GM20000 (cell line): Measurements from ENCODE around the gene PRUNE2.
A peak's percentile ranks its signal among the peaks of the same experiment; 100 is the strongest.
"Not testable (repeated sequence)": the region's sequence is repeated elsewhere in the genome, so short reads cannot be mapped to it uniquely, and the experiment has no call there.

Source experiments
- DNase-seq: peaks from one replicate; pipeline ENCODE4 v3.0.0; 2012; ENCODE audit warnings: low spot score
- TF ChIP-seq, protein P1 (sequence below): IDR thresholded peaks from 2 replicates; pipeline ENCODE4 v1.5.1; 2012; ENCODE audit warnings: mild to moderate bottlenecking, control low read depth; ENCODE audit errors: extremely low read depth, missing control alignments

Gene PRUNE2

DNA sequence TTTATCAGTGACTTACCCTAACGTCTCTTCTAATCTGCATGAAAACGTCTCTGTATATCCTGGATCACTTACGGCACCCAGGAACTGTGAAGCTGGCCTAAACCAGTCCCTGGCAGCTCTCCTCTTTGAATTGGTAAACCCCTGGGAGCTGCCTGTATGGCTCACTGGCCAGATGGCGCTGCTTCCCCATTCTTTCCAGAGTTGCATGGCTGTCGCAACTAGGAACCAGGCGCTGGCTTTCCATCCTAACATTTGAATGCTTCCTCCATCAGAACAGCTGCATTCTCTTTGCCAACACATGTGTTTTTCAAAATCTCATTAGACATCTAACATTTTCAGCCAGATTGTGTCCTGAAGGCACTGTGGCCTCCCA, 149.7 kb downstream of the PRUNE2 start:
- TF ChIP-seq, protein P1, sequence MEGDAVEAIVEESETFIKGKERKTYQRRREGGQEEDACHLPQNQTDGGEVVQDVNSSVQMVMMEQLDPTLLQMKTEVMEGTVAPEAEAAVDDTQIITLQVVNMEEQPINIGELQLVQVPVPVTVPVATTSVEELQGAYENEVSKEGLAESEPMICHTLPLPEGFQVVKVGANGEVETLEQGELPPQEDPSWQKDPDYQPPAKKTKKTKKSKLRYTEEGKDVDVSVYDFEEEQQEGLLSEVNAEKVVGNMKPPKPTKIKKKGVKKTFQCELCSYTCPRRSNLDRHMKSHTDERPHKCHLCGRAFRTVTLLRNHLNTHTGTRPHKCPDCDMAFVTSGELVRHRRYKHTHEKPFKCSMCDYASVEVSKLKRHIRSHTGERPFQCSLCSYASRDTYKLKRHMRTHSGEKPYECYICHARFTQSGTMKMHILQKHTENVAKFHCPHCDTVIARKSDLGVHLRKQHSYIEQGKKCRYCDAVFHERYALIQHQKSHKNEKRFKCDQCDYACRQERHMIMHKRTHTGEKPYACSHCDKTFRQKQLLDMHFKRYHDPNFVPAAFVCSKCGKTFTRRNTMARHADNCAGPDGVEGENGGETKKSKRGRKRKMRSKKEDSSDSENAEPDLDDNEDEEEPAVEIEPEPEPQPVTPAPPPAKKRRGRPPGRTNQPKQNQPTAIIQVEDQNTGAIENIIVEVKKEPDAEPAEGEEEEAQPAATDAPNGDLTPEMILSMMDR: no peak
- DNase-seq: no peak

DNA sequence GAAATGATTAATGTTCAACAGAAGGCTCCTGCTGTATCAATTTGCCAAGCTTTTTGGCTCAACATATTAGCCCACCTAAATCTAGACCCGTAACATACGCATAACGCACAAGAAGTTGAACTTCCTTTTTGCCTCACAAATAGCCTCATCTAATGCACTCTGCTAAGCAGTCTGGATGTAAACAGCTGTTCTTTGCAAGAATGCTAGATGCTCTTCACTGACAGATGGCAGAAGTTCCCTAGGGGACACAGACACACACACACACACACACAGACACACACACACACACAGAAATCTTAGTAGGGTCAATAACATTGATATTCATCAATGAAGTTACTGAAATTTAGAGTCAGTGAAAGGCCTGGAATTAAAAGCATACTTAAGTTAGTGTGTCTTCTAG, 154.9 kb downstream of the PRUNE2 start:
- TF ChIP-seq, protein P1: no peak
- DNase-seq: no peak

DNA sequence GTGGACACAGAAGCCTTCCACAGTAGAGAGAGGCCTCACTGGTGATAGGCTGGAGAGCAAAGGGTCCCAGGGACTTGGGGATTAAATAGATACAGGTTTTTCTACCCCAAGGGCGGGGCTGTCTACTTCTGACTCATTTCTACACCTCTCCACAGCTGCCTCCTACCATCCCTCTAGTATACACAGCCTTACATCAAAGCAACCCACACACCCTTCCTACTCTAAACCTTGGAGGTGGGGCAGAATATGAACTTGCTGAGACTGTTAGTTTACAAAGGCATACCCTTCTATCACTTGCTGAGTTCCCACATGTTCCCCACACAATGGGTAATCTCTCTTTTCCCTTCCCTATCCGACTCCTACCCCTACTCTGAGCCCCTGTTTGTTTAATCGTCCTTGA, 161.6 kb downstream of the PRUNE2 start:
- TF ChIP-seq, protein P1: no peak
- peak; percentile 32 for DNase-seq

DNA sequence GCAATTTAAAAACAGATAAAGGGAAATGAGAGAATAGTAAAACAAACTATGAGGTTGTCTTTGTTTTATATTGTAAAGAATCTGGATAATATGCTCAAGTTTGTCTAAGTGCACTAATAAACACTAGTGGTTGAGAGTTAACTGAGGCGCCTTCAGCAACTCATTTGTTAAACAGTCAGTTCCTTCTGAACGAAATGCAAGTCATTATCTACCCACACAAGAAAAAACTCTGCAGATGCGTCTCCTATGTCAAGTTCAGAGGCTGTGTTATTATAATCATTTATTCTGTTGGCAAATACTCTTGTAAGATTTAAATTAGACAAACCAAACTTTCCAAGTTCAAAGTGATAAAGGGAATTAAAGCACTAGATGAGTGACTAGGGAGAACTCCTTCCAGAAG, 162.0 kb downstream of the PRUNE2 start:
- DNase-seq: no peak
- TF ChIP-seq, protein P1: no peak

DNA sequence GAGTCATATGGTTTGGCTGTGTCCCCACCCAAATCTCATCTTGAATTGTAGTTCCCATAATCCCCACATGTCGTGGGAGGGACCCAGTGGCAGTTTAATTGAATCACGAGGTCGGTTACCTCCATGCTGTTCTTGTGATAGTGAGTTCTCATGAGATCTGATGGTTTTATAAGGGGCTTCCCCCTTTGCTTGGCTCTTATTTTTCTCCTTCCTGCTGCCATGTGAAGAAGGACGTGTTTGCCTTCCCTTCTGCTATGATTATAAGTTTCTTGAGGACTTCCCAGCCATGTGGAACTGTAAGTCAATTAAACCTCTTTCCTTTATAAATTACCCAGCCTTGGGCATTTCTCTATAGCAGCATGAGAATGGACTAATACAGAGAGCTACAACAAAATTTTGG, 163.0 kb downstream of the PRUNE2 start:
- not testable (repeated sequence) for DNase-seq

DNA sequence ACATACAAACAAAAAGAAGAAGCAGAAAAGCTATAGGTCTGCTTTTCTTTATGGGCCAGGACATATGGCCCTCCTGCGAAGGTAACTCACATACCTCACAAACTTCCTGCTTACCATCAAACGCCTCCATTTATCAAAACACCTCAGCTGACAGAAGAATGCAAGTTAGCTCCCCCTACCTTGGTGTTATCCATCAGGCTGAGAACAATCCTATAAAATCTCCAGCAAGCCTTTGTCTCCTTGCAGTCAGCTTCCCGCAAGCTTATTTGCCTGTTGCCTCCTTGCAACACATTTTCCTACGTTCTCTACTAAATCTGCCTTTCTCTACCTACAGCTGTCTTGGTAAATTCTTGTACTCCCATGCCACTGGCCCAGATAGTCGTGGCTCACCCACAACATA, 164.4 kb downstream of the PRUNE2 start:
- no peak for DNase-seq
- TF ChIP-seq, protein P1: no peak

DNA sequence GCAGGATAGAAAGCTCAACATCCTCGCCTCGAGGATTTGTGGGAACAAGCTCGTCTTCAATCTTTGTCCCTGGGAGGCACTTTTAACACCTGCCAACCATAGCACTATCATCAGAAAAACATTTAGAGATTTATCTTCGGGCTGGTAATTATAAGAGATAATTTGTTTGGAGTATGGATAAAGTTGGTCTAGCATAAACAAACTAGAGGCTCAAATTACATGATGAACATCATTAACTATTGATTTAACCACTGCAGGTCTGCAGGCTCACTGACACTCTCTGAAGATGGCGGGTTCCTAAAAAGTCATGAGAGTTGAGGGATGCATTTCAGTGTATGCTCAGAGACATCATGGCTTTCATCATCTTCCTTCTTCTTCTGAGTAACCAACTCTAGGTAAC, 167.5 kb downstream of the PRUNE2 start:
- DNase-seq: no peak
- TF ChIP-seq, protein P1: no peak

DNA sequence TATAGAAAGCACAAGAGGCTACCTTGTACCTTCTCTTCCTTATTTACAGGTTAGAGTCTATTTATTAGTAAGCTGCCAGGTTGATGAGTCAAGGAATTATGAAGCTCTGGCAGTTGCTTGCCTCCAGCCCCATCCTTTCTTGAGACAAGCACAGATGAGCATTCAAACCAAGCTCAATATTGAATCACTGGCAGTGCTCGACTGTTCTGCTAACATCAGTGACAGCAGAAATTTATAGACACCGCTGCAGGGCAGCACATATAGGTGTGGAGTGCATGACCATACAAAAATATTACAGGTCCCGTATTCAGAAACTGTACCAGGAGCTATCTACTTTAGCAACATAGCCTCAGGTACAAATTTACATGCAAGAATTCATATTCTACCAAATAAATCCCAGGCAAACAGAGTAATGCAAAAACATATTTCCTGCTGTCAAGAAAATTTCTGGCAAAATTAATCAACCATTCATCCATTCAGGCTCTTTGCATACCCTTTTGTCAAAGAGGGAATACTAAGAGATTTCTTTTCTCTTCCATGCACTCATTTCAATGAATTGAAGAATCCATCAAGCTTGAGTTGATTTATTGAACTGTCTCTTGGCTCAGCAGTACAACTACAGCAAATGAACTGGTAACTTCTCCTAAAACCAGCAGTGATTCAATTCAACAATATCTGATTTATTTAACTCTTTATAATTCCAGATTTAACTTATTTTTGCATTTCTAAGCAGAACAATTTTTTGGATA, 168.6 kb downstream of the PRUNE2 start:
- TF ChIP-seq, protein P1: no peak
- no peak for DNase-seq
